NOMO-1 (cell line): ENCODE results near the gene ARHGAP28.

Experiments
- DNase-seq, 2 experiments: peaks; one replicate each; lab custom pipeline; 2025; ENCODE audit not compliant: unreplicated experiment in 2 of 2; lab: John Stamatoyannopoulos, UW

ARHGAP28 gene

GRCh38 chr18:6954501-6954900 lies 225.0 kb downstream of the ARHGAP28 start:
- no peak for DNase-seq

- DNase-seq: no peak
Measured at GRCh38 chr18:6955304-6955703, 225.8 kb downstream of the ARHGAP28 start.

- no peak for DNase-seq
Measured at GRCh38 chr18:6956495-6956894, 227.0 kb downstream of the ARHGAP28 start.

GRCh38 chr18:6956999-6957398 lies 227.5 kb downstream of the ARHGAP28 start:
- no peak for DNase-seq

- no peak for DNase-seq
Measured at GRCh38 chr18:6959110-6959509, 229.6 kb downstream of the ARHGAP28 start.

- DNase-seq: no peak
Measured at GRCh38 chr18:6960124-6960523, 230.6 kb downstream of the ARHGAP28 start.

- DNase-seq: no peak
Measured at GRCh38 chr18:6960656-6961055, 231.1 kb downstream of the ARHGAP28 start.

- no peak for DNase-seq
Measured at GRCh38 chr18:6961331-6961730, 231.8 kb downstream of the ARHGAP28 start.

- no peak for DNase-seq
Measured at GRCh38 chr18:6962571-6963451, 233.3 kb downstream of the ARHGAP28 start.

GRCh38 chr18:6963452-6964097 lies 234.1 kb downstream of the ARHGAP28 start:
- no peak for DNase-seq
